Measurements from ENCODE around the gene SSBP3.
"Not testable (repeated sequence)": the region's sequence is repeated elsewhere in the genome, so short reads cannot be mapped to it uniquely, and the experiment has no call there.

Gene SSBP3

GRCh38 chr1:54397090-54397591 lies 9.1 kb downstream of the SSBP3 start:
- no peak overlapping the region for H2AFZ ChIP-seq (ENCODE audit: low read depth, low read length)
- H3K36me3 ChIP-seq (ENCODE audit: insufficient read depth, low read length), result peaks cover 89% of the 10 kb centered on the region
- no peaks in the 10 kb centered on the region for H3K9me3 ChIP-seq (ENCODE audit: low read length)
- H3K27me3 ChIP-seq (ENCODE audit: insufficient read depth, low read length), result no peaks in the 10 kb centered on the region
- peaks cover 18% of the 10 kb centered on the region for H3K4me1 ChIP-seq (ENCODE audit: insufficient read depth, low read length)
- H3K4me3 ChIP-seq (ENCODE audit: low read length), result no peak overlapping the region

- Histone ChIP-seq H3K27me3 (ENCODE audit: insufficient read depth, low read length) (no peaks in the 10 kb centered on the region), H3K4me1 (ENCODE audit: insufficient read depth, low read length) (peaks cover 23% of the 10 kb centered on the region), H3K36me3 (ENCODE audit: insufficient read depth, low read length) (peaks cover 83% of the 10 kb centered on the region), H2AFZ (ENCODE audit: low read depth, low read length) (no peak overlapping the region), H3K9me3 (ENCODE audit: low read length) (no peaks in the 10 kb centered on the region), H3K4me3 (ENCODE audit: low read length) (no peak overlapping the region)
These were observed 9.8 kb downstream of the SSBP3 start for GRCh38 chr1:54396261-54396933.

- peaks cover 21% of the 10 kb centered on the region for H3K4me1 ChIP-seq (ENCODE audit: insufficient read depth, low read length)
- H3K4me3 ChIP-seq (ENCODE audit: low read length), result no peak overlapping the region
- H3K27me3 ChIP-seq (ENCODE audit: insufficient read depth, low read length), result no peaks in the 10 kb centered on the region
- no peaks in the 10 kb centered on the region for H3K9me3 ChIP-seq (ENCODE audit: low read length)
- no peak overlapping the region for H2AFZ ChIP-seq (ENCODE audit: low read depth, low read length)
- H3K36me3 ChIP-seq (ENCODE audit: insufficient read depth, low read length), result peaks cover 75% of the 10 kb centered on the region
These were observed 10.8 kb downstream of the SSBP3 start for GRCh38 chr1:54395281-54395934.

- Histone ChIP-seq H3K9me3 (ENCODE audit: low read length) (no peaks in the 10 kb centered on the region), H3K36me3 (ENCODE audit: insufficient read depth, low read length) (peaks cover 68% of the 10 kb centered on the region), H3K4me3 (ENCODE audit: low read length) (no peak overlapping the region), H3K27me3 (ENCODE audit: insufficient read depth, low read length) (no peaks in the 10 kb centered on the region), H3K4me1 (ENCODE audit: insufficient read depth, low read length) (peaks cover 21% of the 10 kb centered on the region), H2AFZ (ENCODE audit: low read depth, low read length) (no peak overlapping the region)
These were observed 12.1 kb downstream of the SSBP3 start for GRCh38 chr1:54394104-54394503.

- H3K36me3 ChIP-seq (ENCODE audit: insufficient read depth, low read length), result peaks cover 64% of the 10 kb centered on the region
These were observed 13.8 kb downstream of the SSBP3 start for GRCh38 chr1:54392401-54392800.

GRCh38 chr1:54391450-54392209 lies 14.6 kb downstream of the SSBP3 start:
- Histone ChIP-seq H2AFZ (ENCODE audit: low read depth, low read length) (no peak overlapping the region), H3K4me3 (ENCODE audit: low read length) (no peak overlapping the region), H3K36me3 (ENCODE audit: insufficient read depth, low read length) (peaks cover 60% of the 10 kb centered on the region), H3K9me3 (ENCODE audit: low read length) (no peaks in the 10 kb centered on the region), H3K27me3 (ENCODE audit: insufficient read depth, low read length) (no peaks in the 10 kb centered on the region), H3K4me1 (ENCODE audit: insufficient read depth, low read length) (peaks cover 21% of the 10 kb centered on the region)

More at GRCh38 chr1:54392401-54392800, 13.8 kb downstream of the SSBP3 start:
- Histone ChIP-seq H3K9me3 (ENCODE audit: low read length) (no peaks in the 10 kb centered on the region), H3K4me1 (ENCODE audit: insufficient read depth, low read length) (peaks cover 21% of the 10 kb centered on the region), H3K27me3 (ENCODE audit: insufficient read depth, low read length) (no peaks in the 10 kb centered on the region), H2AFZ (ENCODE audit: low read depth, low read length) (no peak overlapping the region), H3K4me3 (ENCODE audit: low read length) (no peak overlapping the region)

- no peak overlapping the region for H2AFZ ChIP-seq (ENCODE audit: low read depth, low read length)
- no peaks in the 10 kb centered on the region for H3K27me3 ChIP-seq (ENCODE audit: insufficient read depth, low read length)
- H3K9me3 ChIP-seq (ENCODE audit: low read length), result no peaks in the 10 kb centered on the region
- peaks cover 21% of the 10 kb centered on the region for H3K4me1 ChIP-seq (ENCODE audit: insufficient read depth, low read length)
- H3K4me3 ChIP-seq (ENCODE audit: low read length), result no peak overlapping the region
- H3K36me3 ChIP-seq (ENCODE audit: insufficient read depth, low read length), result peaks cover 60% of the 10 kb centered on the region
These were observed 15.5 kb downstream of the SSBP3 start for GRCh38 chr1:54390655-54391054.

- H3K4me3 ChIP-seq (ENCODE audit: low read length); H3K9me3 ChIP-seq (ENCODE audit: low read length); H2AFZ ChIP-seq (ENCODE audit: low read depth, low read length); H3K27me3 ChIP-seq (ENCODE audit: insufficient read depth, low read length): not testable (repeated sequence)
- Histone ChIP-seq H3K36me3 (ENCODE audit: insufficient read depth, low read length) (peaks cover 57% of the 10 kb centered on the region), H3K4me1 (ENCODE audit: insufficient read depth, low read length) (peaks cover 21% of the 10 kb centered on the region)
These were observed 16.6 kb downstream of the SSBP3 start for GRCh38 chr1:54389608-54390007.

GRCh38 chr1:54387419-54387818 lies 18.8 kb downstream of the SSBP3 start:
- Histone ChIP-seq H3K36me3 (ENCODE audit: insufficient read depth, low read length) (peaks cover 44% of the 10 kb centered on the region), H3K27me3 (ENCODE audit: insufficient read depth, low read length) (no peaks in the 10 kb centered on the region), H2AFZ (ENCODE audit: low read depth, low read length) (no peak overlapping the region), H3K4me3 (ENCODE audit: low read length) (no peak overlapping the region), H3K9me3 (ENCODE audit: low read length) (no peaks in the 10 kb centered on the region), H3K4me1 (ENCODE audit: insufficient read depth, low read length) (peaks cover 16% of the 10 kb centered on the region)

- peaks cover 45% of the 10 kb centered on the region for H3K36me3 ChIP-seq (ENCODE audit: insufficient read depth, low read length)
- no peak overlapping the region for H3K4me3 ChIP-seq (ENCODE audit: low read length)
- H3K9me3 ChIP-seq (ENCODE audit: low read length), result no peaks in the 10 kb centered on the region
- H2AFZ ChIP-seq (ENCODE audit: low read depth, low read length), result no peak overlapping the region
- no peaks in the 10 kb centered on the region for H3K4me1 ChIP-seq (ENCODE audit: insufficient read depth, low read length)
- no peaks in the 10 kb centered on the region for H3K27me3 ChIP-seq (ENCODE audit: insufficient read depth, low read length)
These were observed 20.5 kb downstream of the SSBP3 start for GRCh38 chr1:54385727-54386022.

GRCh38 chr1:54384918-54385726 lies 21.1 kb downstream of the SSBP3 start:
- Histone ChIP-seq H3K9me3 (ENCODE audit: low read length) (no peaks in the 10 kb centered on the region), H2AFZ (ENCODE audit: low read depth, low read length) (no peak overlapping the region), H3K4me1 (ENCODE audit: insufficient read depth, low read length) (no peaks in the 10 kb centered on the region), H3K27me3 (ENCODE audit: insufficient read depth, low read length) (no peaks in the 10 kb centered on the region), H3K36me3 (ENCODE audit: insufficient read depth, low read length) (peaks cover 50% of the 10 kb centered on the region), H3K4me3 (ENCODE audit: low read length) (no peak overlapping the region)

GRCh38 chr1:54384471-54384870 lies 21.7 kb downstream of the SSBP3 start:
- H3K27me3 ChIP-seq (ENCODE audit: insufficient read depth, low read length), result no peaks in the 10 kb centered on the region
- H3K4me1 ChIP-seq (ENCODE audit: insufficient read depth, low read length), result peaks cover 5% of the 10 kb centered on the region
- H3K9me3 ChIP-seq (ENCODE audit: low read length), result no peaks in the 10 kb centered on the region
- no peak overlapping the region for H2AFZ ChIP-seq (ENCODE audit: low read depth, low read length)
- H3K4me3 ChIP-seq (ENCODE audit: low read length), result no peak overlapping the region
- peaks cover 47% of the 10 kb centered on the region for H3K36me3 ChIP-seq (ENCODE audit: insufficient read depth, low read length)
